ENCODE measurements around the gene ANKH.
"Not testable (repeated sequence)": the region's sequence is repeated elsewhere in the genome, so short reads cannot be mapped to it uniquely, and the experiment has no call there.

Gene ANKH

DNA sequence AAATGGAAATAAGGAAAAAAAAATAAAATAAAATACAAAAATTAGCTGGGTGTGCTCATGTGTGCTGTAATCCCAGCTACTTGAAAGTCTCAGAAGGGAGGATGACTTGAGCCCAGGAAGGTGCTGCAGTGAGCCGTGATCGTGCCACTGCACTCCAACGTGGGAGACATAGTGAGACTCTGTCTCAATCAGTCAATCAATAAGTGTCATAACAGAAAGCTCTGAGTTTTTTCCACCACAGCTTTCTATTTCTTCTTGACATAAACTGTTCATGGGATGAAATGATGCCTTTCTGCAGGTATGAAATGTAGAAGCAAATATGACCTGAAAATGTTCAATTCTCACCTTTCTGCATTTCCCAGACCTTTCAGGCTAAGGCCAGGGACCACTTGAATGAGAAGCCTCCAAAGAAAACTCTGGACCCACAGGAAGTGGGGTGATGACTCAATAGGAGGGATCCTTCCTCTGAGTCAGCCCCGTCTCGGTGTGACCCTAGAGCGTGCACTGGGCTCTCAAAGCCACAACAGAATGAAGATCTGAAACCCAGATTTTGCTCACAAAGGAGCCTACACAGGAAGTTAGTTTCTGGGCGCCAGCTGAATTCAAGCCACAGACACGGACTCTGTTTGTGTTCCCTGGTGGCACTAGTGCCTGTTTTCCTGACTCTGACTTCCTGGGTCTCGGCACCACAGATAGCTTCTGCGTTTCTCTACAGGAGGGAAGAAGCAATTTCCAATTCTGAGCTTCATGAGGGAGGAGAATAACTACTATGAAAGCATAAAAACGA is 62.0 kb downstream of the ANKH start:
- DNase-seq (ENCODE audit: low read depth), result peak; percentile 73
- H3K4me3 ChIP-seq (ENCODE audit: low read length), result no peak overlapping the region
- TF ChIP-seq, protein P1, sequence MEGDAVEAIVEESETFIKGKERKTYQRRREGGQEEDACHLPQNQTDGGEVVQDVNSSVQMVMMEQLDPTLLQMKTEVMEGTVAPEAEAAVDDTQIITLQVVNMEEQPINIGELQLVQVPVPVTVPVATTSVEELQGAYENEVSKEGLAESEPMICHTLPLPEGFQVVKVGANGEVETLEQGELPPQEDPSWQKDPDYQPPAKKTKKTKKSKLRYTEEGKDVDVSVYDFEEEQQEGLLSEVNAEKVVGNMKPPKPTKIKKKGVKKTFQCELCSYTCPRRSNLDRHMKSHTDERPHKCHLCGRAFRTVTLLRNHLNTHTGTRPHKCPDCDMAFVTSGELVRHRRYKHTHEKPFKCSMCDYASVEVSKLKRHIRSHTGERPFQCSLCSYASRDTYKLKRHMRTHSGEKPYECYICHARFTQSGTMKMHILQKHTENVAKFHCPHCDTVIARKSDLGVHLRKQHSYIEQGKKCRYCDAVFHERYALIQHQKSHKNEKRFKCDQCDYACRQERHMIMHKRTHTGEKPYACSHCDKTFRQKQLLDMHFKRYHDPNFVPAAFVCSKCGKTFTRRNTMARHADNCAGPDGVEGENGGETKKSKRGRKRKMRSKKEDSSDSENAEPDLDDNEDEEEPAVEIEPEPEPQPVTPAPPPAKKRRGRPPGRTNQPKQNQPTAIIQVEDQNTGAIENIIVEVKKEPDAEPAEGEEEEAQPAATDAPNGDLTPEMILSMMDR (IDR thresholded peaks at IDR 0.05; ENCODE audit: insufficient read depth, low read depth, low read length, missing control alignments), result no peak

DNA sequence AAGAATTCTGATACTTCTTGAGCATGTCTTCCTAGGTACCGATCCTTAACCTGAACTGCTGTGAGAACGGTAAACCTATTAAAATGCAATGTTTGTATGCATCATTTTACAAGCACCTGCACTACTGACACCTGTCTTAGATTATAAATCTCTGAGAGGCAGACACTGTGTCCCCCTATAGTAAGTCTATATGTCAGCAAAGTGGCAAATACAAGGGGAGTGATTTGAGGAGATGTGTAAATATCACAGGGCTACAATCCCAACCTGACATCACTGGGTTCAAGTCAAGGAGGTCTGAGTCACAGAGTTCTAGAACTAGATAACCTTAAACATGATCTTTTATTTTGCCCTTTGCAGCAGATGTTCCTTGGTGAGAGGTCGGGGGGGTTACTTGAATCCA is 64.1 kb downstream of the ANKH start:
- no peak overlapping the region for H3K4me3 ChIP-seq (ENCODE audit: low read length)
- no peak for DNase-seq (ENCODE audit: low read depth)
- TF ChIP-seq, protein P1 (IDR thresholded peaks at IDR 0.05; ENCODE audit: insufficient read depth, low read depth, low read length, missing control alignments), result no peak

DNA sequence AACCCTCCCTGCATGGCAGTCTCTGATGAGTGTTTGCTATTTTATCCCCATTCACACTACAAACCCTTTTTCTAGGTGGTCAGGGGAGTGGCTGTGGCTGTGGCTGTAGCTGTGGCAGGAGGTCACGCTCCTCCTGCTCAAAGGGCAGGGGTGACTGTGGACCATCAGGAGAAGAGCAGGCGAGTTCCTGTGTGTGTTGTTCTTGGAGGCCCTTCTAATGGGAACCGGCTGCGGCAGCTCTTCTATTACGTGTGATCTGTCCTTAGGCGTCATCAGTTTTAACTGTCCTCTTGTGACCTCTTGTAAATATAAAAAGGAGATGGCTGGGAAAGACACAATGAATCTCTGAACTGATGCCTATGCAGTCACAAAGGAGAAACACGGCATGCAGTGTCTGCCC is 65.1 kb downstream of the ANKH start:
- DNase-seq (ENCODE audit: low read depth), result no peak
- TF ChIP-seq, protein P1 (IDR thresholded peaks at IDR 0.05; ENCODE audit: insufficient read depth, low read depth, low read length, missing control alignments), result no peak
- no peak overlapping the region for H3K4me3 ChIP-seq (ENCODE audit: low read length)

DNA sequence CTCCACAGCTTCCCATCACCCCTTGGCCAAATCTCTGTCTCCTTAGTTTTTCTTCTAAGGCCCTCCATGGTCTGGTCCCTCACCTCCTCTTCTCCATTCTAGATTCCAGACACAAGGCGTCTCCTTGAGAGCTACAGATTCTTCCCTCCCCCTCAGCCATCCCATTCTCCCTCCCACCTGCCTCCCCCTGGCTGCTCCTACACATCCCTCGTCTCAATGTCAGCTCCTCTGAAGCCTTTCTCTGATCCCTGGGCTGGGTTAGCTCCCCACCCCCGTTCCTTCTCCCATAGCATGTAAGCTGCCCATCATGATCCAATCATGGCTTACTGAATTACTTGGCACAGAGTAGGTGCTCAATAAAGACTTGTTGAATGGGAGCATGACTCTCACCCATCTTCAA is 69.0 kb downstream of the ANKH start:
- TF ChIP-seq, protein P1 (IDR thresholded peaks at IDR 0.05; ENCODE audit: insufficient read depth, low read depth, low read length, missing control alignments), result no peak
- no peak for DNase-seq (ENCODE audit: low read depth)
- no peak overlapping the region for H3K4me3 ChIP-seq (ENCODE audit: low read length)

DNA sequence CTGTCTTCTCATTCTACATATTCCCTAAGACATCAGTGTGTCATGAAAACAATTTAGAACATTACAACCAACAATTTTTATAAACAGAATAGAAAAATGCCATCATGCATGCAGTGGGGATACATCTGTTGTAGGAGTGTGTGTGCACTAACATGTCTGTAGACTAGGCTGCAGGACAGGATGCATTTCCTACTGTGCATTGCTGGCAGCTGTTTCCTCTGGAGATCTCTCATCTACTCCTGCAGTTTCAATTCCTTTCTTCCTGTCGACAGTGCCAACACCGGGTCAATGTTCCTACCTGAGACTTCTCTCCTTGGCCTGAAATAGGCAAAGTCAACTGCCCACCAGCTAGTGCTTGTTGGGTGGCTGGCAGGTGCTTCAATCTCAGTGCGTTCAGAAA is 69.8 kb downstream of the ANKH start:
- no peak for DNase-seq (ENCODE audit: low read depth)
- TF ChIP-seq, protein P1 (IDR thresholded peaks at IDR 0.05; ENCODE audit: insufficient read depth, low read depth, low read length, missing control alignments), result no peak

DNA sequence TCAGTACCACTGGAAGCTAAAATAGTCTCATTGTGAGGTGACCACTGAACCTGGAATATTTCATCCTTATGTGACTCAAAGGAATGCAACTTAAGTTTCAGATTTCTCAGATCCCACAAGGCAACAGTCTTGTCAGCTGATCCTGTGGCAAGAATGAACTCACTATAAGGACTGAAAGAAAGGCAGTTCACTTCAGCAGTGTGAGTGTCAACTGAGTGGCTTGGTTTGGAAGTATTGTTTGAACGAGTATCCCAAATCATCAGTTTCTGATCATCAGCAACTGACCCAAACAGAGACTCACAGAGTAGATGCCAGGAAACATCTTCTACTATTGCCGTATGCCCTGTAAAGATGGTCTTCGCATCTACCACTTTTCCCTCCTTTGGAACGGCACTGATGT is 74.2 kb downstream of the ANKH start:
- H3K4me3 ChIP-seq (ENCODE audit: low read length); DNase-seq (ENCODE audit: low read depth): not testable (repeated sequence)

More for the DNA sequence above, 69.8 kb downstream of the ANKH start:
- H3K4me3 ChIP-seq (ENCODE audit: low read length), result no peak overlapping the region

DNA sequence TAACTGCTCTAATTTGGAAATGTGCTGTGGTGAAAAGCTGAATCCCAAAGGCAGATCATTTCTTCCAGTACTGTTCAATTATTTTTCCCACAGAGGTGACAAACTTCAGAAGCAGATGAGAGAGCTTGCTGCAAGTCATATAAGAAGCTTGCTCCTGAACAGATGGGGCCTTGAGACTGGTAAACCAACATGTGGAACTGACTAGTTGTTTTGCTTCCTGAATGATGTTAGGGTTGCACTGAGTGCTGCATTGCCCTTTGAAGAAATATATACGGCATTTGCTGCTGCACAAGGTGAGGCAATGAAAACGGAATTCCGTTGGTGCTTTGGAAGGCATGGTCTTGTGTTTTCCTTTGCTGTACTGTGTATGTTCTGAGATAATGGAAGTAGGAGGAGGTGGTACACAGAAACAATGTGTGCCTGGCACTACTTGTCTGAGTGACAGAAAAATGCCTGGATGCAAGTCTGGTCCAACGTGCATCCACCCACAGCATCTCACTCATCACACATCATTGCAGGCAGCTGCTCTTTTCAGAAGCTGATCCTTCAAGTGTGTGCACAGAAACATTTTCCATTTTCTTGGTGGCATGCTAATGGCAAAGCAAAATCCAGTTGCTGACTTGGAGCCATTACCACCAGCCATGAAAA is 76.9 kb downstream of the ANKH start:
- no peak for DNase-seq (ENCODE audit: low read depth)
- no peak overlapping the region for H3K4me3 ChIP-seq (ENCODE audit: low read length)
- TF ChIP-seq, protein P1 (IDR thresholded peaks at IDR 0.05; ENCODE audit: insufficient read depth, low read depth, low read length, missing control alignments), result no peak
